Ascending aorta (tissue), 2 donors: ENCODE results near the gene PIEZO2. TPM values are rescaled to one million over a fixed set of nuclear protein-coding genes. Genes with fewer than 3 reads are reported as not detected.

Source experiments
- DNase-seq, 2 donors: peaks; one replicate each; pipeline ENCODE4 v3.0.0-alpha.2; 2019; ENCODE audit warnings: low spot score in 2 of 2
- H3K27ac ChIP-seq, 2 donors: fragments of 200-600 bp; sonication (generic); one replicate each; pipeline ENCODE4 v1.5.1; 2016 to 2017; ENCODE audit warnings: mild to moderate bottlenecking in 1 of 2
- H3K27me3 ChIP-seq: fragments of 200-600 bp; sonication (generic); one replicate; pipeline ENCODE4 v1.5.1; 2017
- H3K36me3 ChIP-seq, 2 donors: fragments of 200-600 bp; sonication (generic); one replicate each; pipeline ENCODE4 v1.5.1; 2016
- H3K4me1 ChIP-seq, 2 donors: fragments of 200-600 bp; sonication (generic); one replicate each; pipeline ENCODE4 v1.5.1; 2016 to 2017; ENCODE audit warnings: mild to moderate bottlenecking in 1 of 2
- H3K4me3 ChIP-seq, 2 donors: fragments of 200-600 bp; sonication (generic); one replicate each; pipeline ENCODE4 v1.5.1; 2016 to 2017; ENCODE audit warnings: mild to moderate bottlenecking in 1 of 2
- H3K9me3 ChIP-seq, 2 donors: fragments of 200-600 bp; sonication (generic); one replicate each; pipeline ENCODE4 v1.5.1; 2016
- intact Hi-C: fragments of 100-400 bp; cut with DNase I; formaldehyde crosslinking; loops from one replicate; pipeline ENCODE4 v1.15.1; 2023
- total RNA-seq: library from RNA; depleted of rRNA; stranded (reverse); fragments of >200 nt; gene quantifications from one replicate; pipeline ENCODE4 v1.1.0, GENCODE V29; 2016
- TF ChIP-seq, protein P1 (sequence below), 3 experiments: fragments of 200-600 bp in 2 of 3; fragments of 450-650 bp in 1 of 3; sonication (generic) in 2 of 3; IDR thresholded peaks; one replicate each; pipeline ENCODE4 v1.5.1; 2016 to 2019; ENCODE audit warnings: antibody characterized with exemption in 3 of 3, mild to moderate bottlenecking in 1 of 3, moderate library complexity in 1 of 3

The PIEZO2 gene
- total RNA-seq, 1 donor from 2014 or later: 3.1 TPM

DNA sequence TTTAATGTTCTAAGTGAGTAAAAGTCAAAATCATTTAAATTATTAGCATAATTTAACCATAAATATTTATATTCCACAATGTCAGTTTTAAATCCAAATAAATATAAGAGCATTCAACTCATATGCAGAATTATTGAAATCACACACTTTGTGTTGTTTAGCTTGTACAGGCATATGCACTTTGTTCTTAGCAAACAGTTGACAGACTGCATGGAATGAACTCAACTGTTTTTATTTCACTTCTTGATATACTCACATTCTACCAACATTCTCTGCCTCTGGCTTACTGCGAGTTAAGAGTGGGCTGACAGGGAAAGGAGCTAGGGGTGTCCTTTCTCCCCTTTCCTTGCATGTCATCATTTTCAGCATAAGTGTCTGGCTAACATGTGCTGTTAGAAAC, 7.6 kb upstream of the PIEZO2 start:
- intact Hi-C loops: loop anchor here (10.0 kb wide), 1 partner anchor 592 kb away; no protein-coding TSS in a partner anchor
- no peak overlapping the region for H3K4me3 ChIP-seq
- TF ChIP-seq, protein P1, sequence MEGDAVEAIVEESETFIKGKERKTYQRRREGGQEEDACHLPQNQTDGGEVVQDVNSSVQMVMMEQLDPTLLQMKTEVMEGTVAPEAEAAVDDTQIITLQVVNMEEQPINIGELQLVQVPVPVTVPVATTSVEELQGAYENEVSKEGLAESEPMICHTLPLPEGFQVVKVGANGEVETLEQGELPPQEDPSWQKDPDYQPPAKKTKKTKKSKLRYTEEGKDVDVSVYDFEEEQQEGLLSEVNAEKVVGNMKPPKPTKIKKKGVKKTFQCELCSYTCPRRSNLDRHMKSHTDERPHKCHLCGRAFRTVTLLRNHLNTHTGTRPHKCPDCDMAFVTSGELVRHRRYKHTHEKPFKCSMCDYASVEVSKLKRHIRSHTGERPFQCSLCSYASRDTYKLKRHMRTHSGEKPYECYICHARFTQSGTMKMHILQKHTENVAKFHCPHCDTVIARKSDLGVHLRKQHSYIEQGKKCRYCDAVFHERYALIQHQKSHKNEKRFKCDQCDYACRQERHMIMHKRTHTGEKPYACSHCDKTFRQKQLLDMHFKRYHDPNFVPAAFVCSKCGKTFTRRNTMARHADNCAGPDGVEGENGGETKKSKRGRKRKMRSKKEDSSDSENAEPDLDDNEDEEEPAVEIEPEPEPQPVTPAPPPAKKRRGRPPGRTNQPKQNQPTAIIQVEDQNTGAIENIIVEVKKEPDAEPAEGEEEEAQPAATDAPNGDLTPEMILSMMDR (IDR thresholded peaks at IDR 0.05): no peak
- no peak for DNase-seq
- no peaks in the 10 kb centered on the region for H3K36me3 ChIP-seq
- H3K9me3 ChIP-seq: no peaks in the 10 kb centered on the region
- no peak overlapping the region for H3K27ac ChIP-seq
- H3K27me3 ChIP-seq: no peaks in the 10 kb centered on the region
- H3K4me1 ChIP-seq: no peaks in the 10 kb centered on the region

DNA sequence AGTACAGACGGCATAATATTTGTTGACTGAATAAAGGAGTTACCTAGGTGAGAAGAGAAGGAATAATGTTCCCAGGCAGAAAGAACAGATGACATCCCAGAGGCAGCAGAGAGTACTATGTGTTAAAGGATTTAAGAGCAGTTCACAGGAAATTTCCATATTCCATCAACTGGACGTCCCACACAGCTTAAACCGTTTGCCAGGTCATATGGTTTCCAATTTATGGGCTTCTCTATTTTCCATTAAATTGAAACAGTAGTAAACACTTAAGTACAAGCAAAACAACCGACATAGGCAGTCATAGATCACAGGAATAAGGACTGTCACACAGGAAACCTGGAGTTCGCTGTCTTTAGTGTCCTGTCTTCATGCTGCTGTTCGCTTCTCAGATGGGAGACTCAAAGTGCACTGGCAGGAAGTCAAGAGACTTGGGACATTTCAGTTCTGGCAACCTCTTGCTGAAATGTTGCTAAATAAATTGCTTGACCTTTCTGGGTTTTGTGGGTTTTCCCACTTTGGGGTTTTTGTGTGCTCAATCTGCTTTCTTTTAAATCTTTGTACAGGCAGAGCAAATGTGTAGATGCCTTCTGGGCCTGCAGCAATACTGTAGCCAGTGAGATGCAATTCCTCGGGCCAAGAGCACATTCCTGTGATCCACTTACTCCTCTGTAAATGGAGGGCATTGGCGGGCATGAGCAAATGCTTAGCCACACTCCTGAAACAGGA, 5.8 kb upstream of the PIEZO2 start:
- TF ChIP-seq, protein P1 (IDR thresholded peaks at IDR 0.05): no peak
- Histone ChIP-seq H3K27me3 (no peaks in the 10 kb centered on the region), H3K27ac (no peak overlapping the region), H3K4me3 (no peak overlapping the region), H3K9me3 (no peaks in the 10 kb centered on the region), H3K36me3 (no peaks in the 10 kb centered on the region), H3K4me1 (no peaks in the 10 kb centered on the region)
- no peak for DNase-seq
- intact Hi-C loops: loop anchor here (2.0 to 10.0 kb wide), 2 partner anchors 302 to 590 kb away; no protein-coding TSS in a partner anchor

GRCh38 chr18:11154368-11154989, 5.1 kb upstream of the PIEZO2 start:
- Histone ChIP-seq H3K9me3 (no peaks in the 10 kb centered on the region), H3K27me3 (no peaks in the 10 kb centered on the region), H3K36me3 (no peaks in the 10 kb centered on the region), H3K4me3 (no peak overlapping the region), H3K4me1 (peaks cover 0 to 3% of the 10 kb centered on the region in 2 donors), H3K27ac (no peak overlapping the region)
- TF ChIP-seq, protein P1 (IDR thresholded peaks at IDR 0.05): peak in 2 of 3 experiments; percentile 20 to 47
- no peak for DNase-seq
- intact Hi-C loops: loop anchor here (2.0 to 10.0 kb wide), 2 partner anchors 302 to 590 kb away; no protein-coding TSS in a partner anchor

DNA sequence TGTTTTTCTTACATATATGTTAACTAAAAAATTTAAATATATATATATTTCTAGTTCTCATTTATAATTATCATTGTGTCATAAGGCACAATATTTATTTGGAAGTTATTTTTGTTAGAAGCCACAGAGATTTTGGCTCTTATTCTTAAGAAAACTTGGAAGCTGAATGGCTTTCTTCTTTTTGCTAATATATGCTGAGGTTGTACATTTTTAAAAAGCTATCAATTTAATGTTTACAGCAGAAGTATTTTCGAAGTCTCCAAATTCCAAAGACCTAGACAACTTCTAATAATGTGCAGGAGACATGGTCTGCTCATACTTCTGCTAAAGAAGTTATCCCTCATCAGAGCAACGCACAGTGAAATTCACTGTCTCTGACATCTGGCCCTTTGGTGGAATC, 3.7 kb upstream of the PIEZO2 start:
- peaks cover 10% of the 10 kb centered on the region in 2 donors for H3K4me1 ChIP-seq
- no peak for DNase-seq
- peaks cover 9% of the 10 kb centered on the region for H3K27me3 ChIP-seq
- no peaks in the 10 kb centered on the region for H3K9me3 ChIP-seq
- no peak overlapping the region for H3K27ac ChIP-seq
- no peak overlapping the region for H3K4me3 ChIP-seq
- TF ChIP-seq, protein P1 (IDR thresholded peaks at IDR 0.05): no peak
- H3K36me3 ChIP-seq: no peaks in the 10 kb centered on the region
- intact Hi-C loops: loop anchor here (10.0 kb wide), 1 partner anchor 588 kb away; no protein-coding TSS in a partner anchor

DNA sequence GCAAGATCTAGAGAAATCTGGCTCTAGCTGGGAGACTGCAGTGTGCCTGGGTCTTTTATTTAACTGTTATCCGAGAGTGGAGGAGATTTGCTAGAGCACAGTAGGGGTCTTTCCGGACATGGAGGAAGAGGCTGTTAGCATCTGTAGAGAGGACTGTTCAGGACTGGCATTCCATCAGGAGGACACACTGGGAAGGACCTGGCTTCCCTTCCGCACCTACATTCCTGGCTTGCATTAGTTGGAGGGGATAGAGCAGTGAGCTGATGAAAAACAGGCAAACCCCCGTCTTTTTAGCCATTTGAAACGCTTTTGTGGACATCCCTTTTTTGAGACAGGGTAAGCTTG, 874 bp upstream of the PIEZO2 start:
- Histone ChIP-seq H3K27ac (no peak overlapping the region), H3K4me3 (peak overlapping the region in 1 of 2 donors; percentile 84), H3K27me3 (peaks cover 9% of the 10 kb centered on the region)

More for the DNA sequence above, 874 bp upstream of the PIEZO2 start:
- no peak for DNase-seq
- Histone ChIP-seq H3K9me3 (no peaks in the 10 kb centered on the region), H3K4me1 (peaks cover 10% of the 10 kb centered on the region in 2 donors), H3K36me3 (no peaks in the 10 kb centered on the region)
- intact Hi-C loops: loop anchor here (10.0 kb wide), 1 partner anchor 585 kb away; no protein-coding TSS in a partner anchor
- TF ChIP-seq, protein P1 (IDR thresholded peaks at IDR 0.05): no peak
